C4-2B (cell line): ENCODE data around the gene PRPF6.

Source experiments
- H3K27ac ChIP-seq: fragments of 450-650 bp; 2 replicates; pipeline ENCODE4 v1.5.1; 2017
- CTCF ChIP-seq: fragments of 450-650 bp; conservative IDR thresholded peaks from 2 replicates; pipeline ENCODE4 v1.5.1; 2017; ENCODE audit warnings: mild to moderate bottlenecking
- ZFX ChIP-seq: fragments of 450-650 bp; IDR thresholded peaks from 2 replicates; pipeline ENCODE4 v1.6.1; 2017

Gene PRPF6

GRCh38 chr20:63964412-63964811, 16.5 kb upstream of the PRPF6 start:
- no peak for TF ChIP-seq CTCF
- no peak for TF ChIP-seq ZFX
- no peak overlapping the region for H3K27ac ChIP-seq

- TF ChIP-seq ZFX (no peak), CTCF (no peak)
- H3K27ac ChIP-seq, result no peak overlapping the region
These were observed 14.6 kb upstream of the PRPF6 start for GRCh38 chr20:63966172-63966943.

- TF ChIP-seq ZFX, result no peak
- no peak for TF ChIP-seq CTCF
- H3K27ac ChIP-seq, result no peak overlapping the region
These were observed 14.0 kb upstream of the PRPF6 start for GRCh38 chr20:63966944-63967322.

GRCh38 chr20:63967330-63968135, 13.4 kb upstream of the PRPF6 start:
- no peak for TF ChIP-seq CTCF
- no peak for TF ChIP-seq ZFX
- no peak overlapping the region for H3K27ac ChIP-seq

DNA sequence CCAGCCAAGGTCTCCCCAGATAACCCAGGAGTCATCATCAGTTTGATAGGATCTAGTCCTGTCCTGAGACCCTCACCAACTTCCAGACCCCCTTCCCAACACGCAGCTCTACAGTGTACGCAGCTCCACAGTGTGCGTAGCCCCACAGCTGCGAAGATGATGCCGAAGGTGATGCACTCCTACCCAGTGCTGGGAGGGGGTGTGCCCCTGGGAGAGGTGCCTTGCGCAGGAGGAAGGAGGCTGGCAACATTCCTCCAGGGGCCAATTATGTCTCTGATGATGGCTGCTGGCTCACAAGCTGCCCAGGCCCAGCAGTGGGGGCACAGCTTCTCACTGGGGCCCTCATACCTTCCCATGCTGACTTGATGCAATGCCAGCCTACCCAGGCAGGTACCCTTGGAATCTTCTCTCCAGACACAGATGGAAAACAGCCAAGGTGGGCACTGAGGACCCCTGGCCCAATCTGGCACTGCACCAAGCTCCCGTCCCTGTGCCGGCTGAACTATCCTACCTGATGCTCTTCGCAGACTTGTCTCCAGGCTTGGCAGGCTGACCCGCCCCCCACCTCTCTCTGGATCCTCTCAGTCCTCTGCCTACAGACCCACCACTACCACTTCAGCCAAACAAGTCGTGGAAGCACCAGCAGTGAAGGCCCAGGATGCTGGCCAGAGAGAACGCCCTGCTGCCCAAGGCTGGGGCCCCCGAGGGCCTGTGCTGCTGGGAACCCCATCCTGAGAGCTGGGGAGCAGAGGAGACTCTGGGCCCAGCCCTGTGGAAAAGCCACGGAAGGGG, 12.6 kb upstream of the PRPF6 start:
- no peak for TF ChIP-seq CTCF
- no peak for TF ChIP-seq ZFX
- peak overlapping the region; percentile 81 for H3K27ac ChIP-seq

GRCh38 chr20:63968928-63969760, 11.8 kb upstream of the PRPF6 start:
- peak overlapping the region; percentile 81 for H3K27ac ChIP-seq
- TF ChIP-seq CTCF (no peak), ZFX (peak; percentile 85)
